ENCODE results near the gene COL23A1. TPM values are rescaled to one million over a fixed set of nuclear protein-coding genes. Genes with fewer than 3 reads are reported as not detected.

Gene COL23A1
- total RNA-seq, 4 donors from 2014 or later: 7.9 to 20.4 (median 12.0) TPM

DNA sequence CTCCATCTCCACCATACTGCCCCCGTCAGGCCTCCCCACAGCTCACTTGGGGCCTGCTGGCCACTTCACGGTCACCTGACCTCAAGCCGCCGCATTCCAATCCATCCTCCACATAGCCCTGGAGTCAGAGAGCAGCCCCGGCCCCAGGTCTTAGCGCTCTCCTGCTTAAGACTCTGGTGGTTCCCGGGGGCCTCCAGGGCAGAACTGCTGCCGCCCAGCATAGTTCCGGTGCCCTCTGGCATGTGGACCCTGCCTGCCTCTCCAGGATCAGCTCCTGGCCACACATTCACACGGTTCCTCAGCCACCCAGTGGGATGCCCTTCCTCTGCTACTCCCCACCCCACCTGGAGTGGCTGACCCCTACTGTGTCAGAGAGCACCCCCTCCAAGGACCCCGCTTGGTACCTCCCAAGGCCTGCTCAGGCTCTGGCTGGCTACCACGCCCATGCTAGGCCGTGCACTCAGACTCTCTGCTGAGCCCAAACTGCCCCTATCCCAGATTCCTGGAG lies 366.3 kb downstream of the COL23A1 start:
- TF ChIP-seq POLR2A (IDR thresholded peaks at IDR 0.05) (no peak), EP300 (IDR thresholded peaks at IDR 0.05) (no peak)
- TF ChIP-seq, protein P1, sequence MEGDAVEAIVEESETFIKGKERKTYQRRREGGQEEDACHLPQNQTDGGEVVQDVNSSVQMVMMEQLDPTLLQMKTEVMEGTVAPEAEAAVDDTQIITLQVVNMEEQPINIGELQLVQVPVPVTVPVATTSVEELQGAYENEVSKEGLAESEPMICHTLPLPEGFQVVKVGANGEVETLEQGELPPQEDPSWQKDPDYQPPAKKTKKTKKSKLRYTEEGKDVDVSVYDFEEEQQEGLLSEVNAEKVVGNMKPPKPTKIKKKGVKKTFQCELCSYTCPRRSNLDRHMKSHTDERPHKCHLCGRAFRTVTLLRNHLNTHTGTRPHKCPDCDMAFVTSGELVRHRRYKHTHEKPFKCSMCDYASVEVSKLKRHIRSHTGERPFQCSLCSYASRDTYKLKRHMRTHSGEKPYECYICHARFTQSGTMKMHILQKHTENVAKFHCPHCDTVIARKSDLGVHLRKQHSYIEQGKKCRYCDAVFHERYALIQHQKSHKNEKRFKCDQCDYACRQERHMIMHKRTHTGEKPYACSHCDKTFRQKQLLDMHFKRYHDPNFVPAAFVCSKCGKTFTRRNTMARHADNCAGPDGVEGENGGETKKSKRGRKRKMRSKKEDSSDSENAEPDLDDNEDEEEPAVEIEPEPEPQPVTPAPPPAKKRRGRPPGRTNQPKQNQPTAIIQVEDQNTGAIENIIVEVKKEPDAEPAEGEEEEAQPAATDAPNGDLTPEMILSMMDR (IDR thresholded peaks at IDR 0.05): no peak
- 39 to 67% methylated on average over 12 of the region's 13 CpGs for WGBS, 2 donors
- peaks cover 0 to 11% (median 0%) of the 10 kb centered on the region in 4 donors for H3K4me1 ChIP-seq
- no peak overlapping the region for H3K4me3 ChIP-seq
- H3K27ac ChIP-seq: no peak overlapping the region
- peaks cover 0 to 99% (median 6%) of the 10 kb centered on the region in 3 donors for H3K36me3 ChIP-seq
- no peak for DNase-seq (ENCODE audit: low spot score in 2 of 2)
- no peaks in the 10 kb centered on the region for H3K27me3 ChIP-seq
- H3K9me3 ChIP-seq: peaks cover 0 to 4% (median 0%) of the 10 kb centered on the region in 4 donors

DNA sequence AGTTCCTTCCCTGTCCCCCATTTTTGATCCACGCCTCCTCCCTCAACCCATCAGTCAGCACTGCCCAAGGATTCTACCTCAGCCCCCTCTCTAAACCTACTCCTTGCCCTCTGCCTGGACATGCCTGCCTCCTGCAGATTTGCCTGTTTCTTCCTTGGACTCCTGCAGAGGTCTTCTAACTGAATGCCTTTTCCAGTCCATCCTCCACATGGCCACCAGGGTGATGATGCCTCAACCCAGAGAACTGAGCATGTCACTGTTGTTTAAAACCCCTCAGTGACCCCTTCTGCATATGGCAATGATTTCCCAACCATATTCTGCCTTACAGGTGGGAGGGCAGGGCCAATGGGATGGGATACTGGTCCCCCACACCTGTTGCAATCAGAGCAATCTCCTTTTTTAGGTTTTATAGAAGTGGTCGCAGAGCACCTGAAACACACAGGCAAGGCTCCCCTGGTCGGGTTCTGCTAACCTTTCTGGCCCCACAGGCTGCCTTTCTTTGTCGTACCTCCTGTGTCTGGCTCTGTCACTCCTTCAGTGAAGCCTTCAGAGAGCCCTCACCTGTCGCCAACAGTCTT lies 366.9 kb downstream of the COL23A1 start:
- Histone ChIP-seq H3K27me3 (no peaks in the 10 kb centered on the region), H3K9me3 (peaks cover 0 to 4% (median 0%) of the 10 kb centered on the region in 4 donors), H3K27ac (no peak overlapping the region), H3K4me3 (no peak overlapping the region), H3K36me3 (peaks cover 0 to 98% (median 6%) of the 10 kb centered on the region in 3 donors), H3K4me1 (peaks cover 0 to 11% (median 0%) of the 10 kb centered on the region in 4 donors)
- TF ChIP-seq, protein P1 (IDR thresholded peaks at IDR 0.05): no peak
- TF ChIP-seq EP300 (IDR thresholded peaks at IDR 0.05): no peak
- TF ChIP-seq POLR2A (IDR thresholded peaks at IDR 0.05): no peak
- 79 to 83% methylated on average over 5 of the region's 5 CpGs for WGBS, 2 donors
- no peak for DNase-seq (ENCODE audit: low spot score in 2 of 2)

DNA sequence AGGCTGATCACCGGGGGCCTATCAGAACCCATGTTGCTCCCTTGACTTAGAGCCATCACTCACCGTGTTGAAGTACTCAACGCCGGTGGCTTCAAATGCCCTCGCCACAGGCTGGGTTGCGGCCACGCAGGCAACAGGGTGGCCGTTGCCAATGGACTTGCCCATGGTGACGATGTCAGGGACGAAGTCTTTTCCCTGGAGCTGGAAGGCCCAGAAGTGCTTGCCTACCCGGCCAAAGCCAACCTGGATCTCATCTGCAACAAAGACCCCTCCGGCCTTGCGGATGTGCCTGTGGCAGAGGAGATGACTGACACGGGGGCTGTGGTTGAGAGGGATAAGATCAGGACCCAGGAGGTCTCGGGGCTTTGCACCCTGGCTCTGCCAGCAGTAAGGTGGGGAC lies 367.9 kb downstream of the COL23A1 start:
- H3K9me3 ChIP-seq: peaks cover 0 to 3% (median 0%) of the 10 kb centered on the region in 4 donors
- H3K4me1 ChIP-seq: peaks cover 0 to 11% (median 0%) of the 10 kb centered on the region in 4 donors
- 93 to 97% methylated on average over 14 to 15 of the region's 15 CpGs for WGBS, 2 donors
- TF ChIP-seq EP300 (IDR thresholded peaks at IDR 0.05): no peak
- TF ChIP-seq, protein P1 (IDR thresholded peaks at IDR 0.05): no peak
- TF ChIP-seq POLR2A (IDR thresholded peaks at IDR 0.05): no peak
- no peaks in the 10 kb centered on the region for H3K27me3 ChIP-seq
- H3K27ac ChIP-seq: no peak overlapping the region
- no peak overlapping the region for H3K4me3 ChIP-seq
- no peak for DNase-seq (ENCODE audit: low spot score in 2 of 2)
- peaks cover 0 to 97% (median 6%) of the 10 kb centered on the region in 3 donors for H3K36me3 ChIP-seq

- Histone ChIP-seq H3K27ac (no peak overlapping the region), H3K36me3 (peaks cover 0 to 97% (median 6%) of the 10 kb centered on the region in 3 donors), H3K27me3 (no peaks in the 10 kb centered on the region), H3K4me3 (no peak overlapping the region), H3K4me1 (peaks cover 0 to 11% (median 0%) of the 10 kb centered on the region in 4 donors), H3K9me3 (no peaks in the 10 kb centered on the region)
- TF ChIP-seq EP300 (IDR thresholded peaks at IDR 0.05) (no peak), POLR2A (IDR thresholded peaks at IDR 0.05) (no peak)
- TF ChIP-seq, protein P1 (IDR thresholded peaks at IDR 0.05): no peak
- 92 to 96% methylated on average over 4 of the region's 5 CpGs for WGBS, 2 donors
- no peak for DNase-seq (ENCODE audit: low spot score in 2 of 2)
Measured at GRCh38 chr5:178221853-178222252, 368.3 kb downstream of the COL23A1 start.

DNA sequence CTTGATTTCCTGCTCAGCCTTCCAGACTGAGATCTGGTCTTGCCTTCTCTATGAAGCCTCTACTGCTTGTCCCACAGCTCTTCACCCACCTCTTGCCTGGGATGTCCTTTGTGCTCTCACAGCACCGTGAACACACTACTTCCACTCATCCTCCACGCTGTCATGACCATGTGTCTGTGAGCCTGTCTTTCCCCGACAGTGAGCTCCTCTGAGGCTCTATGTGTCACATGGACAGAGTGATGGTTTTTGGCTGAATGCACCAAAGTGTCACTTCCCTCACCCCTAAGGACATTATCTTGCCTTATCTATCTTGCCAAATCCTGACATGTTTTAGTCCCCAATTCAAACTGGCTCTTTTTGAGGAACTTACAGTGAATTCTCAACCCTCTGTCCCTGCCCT lies 368.9 kb downstream of the COL23A1 start:
- Histone ChIP-seq H3K36me3 (peaks cover 0 to 97% (median 9%) of the 10 kb centered on the region in 3 donors), H3K9me3 (no peaks in the 10 kb centered on the region), H3K4me1 (peaks cover 0 to 11% (median 0%) of the 10 kb centered on the region in 4 donors), H3K27ac (no peak overlapping the region), H3K27me3 (no peaks in the 10 kb centered on the region), H3K4me3 (no peak overlapping the region)
- DNase-seq (ENCODE audit: low spot score in 2 of 2): no peak
- TF ChIP-seq, protein P1 (IDR thresholded peaks at IDR 0.05): no peak
- TF ChIP-seq EP300 (IDR thresholded peaks at IDR 0.05): no peak
- TF ChIP-seq POLR2A (IDR thresholded peaks at IDR 0.05): no peak
- WGBS, 2 donors: 63 to 64% methylated on average over 3 of the region's 3 CpGs

Data from tibial nerve (tissue), 4 donors.